WTC11 (cell line): ENCODE measurements around the gene DSG2.

Experiments
- ATF6 ChIP-seq: sonication (generic); formaldehyde crosslinking; IDR thresholded peaks from 2 replicates; pipeline ENCODE4 v1.8.1; 2023; ENCODE audit warnings: mild to moderate bottlenecking, missing genetic modification reagents
- CTCF ChIP-seq: fragments of 200-600 bp; IDR thresholded peaks from 2 replicates; pipeline ENCODE4 v1.8.0; 2022; ENCODE audit warnings: antibody characterized with exemption
- FOXK1 ChIP-seq: sonication (generic); formaldehyde crosslinking; IDR thresholded peaks from 2 replicates; pipeline ENCODE4 v1.8.0; 2022; ENCODE audit warnings: mild to moderate bottlenecking, moderate library complexity, missing genetic modification reagents
- NFYB ChIP-seq: sonication (generic); formaldehyde crosslinking; conservative IDR thresholded peaks from 2 replicates; pipeline ENCODE4 v1.8.0; 2022; ENCODE audit warnings: low read depth, missing genetic modification reagents
- SP1 ChIP-seq: sonication (generic); formaldehyde crosslinking; conservative IDR thresholded peaks from 2 replicates; pipeline ENCODE4 v1.8.1; 2022; ENCODE audit warnings: missing genetic modification reagents
- USF2 ChIP-seq: sonication (generic); formaldehyde crosslinking; IDR thresholded peaks from 2 replicates; pipeline ENCODE4 v1.8.1; 2023; ENCODE audit warnings: mild to moderate bottlenecking, missing genetic modification reagents, moderate library complexity
- TF ChIP-seq, protein P1 (sequence below): sonication (generic); formaldehyde crosslinking; IDR thresholded peaks from 2 replicates; pipeline ENCODE4 v1.8.0; 2022; ENCODE audit warnings: mild to moderate bottlenecking, missing genetic modification reagents

GRCh38 chr18:31573051-31573450 lies 75.1 kb downstream of the DSG2 start:
- TF ChIP-seq CTCF (no peak), FOXK1 (no peak), ATF6 (CRISPR knock-in tag) (no peak), NFYB (CRISPR knock-in tag) (no peak), SP1 (CRISPR knock-in tag) (no peak), USF2 (no peak)
- TF ChIP-seq, protein P1, sequence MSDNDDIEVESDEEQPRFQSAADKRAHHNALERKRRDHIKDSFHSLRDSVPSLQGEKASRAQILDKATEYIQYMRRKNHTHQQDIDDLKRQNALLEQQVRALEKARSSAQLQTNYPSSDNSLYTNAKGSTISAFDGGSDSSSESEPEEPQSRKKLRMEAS (CRISPR knock-in tag), result no peak
